ENCODE measurements around the gene TTYH2.
"Not testable (repeated sequence)": the region's sequence is repeated elsewhere in the genome, so short reads cannot be mapped to it uniquely, and the experiment has no call there.

TTYH2 gene

DNA sequence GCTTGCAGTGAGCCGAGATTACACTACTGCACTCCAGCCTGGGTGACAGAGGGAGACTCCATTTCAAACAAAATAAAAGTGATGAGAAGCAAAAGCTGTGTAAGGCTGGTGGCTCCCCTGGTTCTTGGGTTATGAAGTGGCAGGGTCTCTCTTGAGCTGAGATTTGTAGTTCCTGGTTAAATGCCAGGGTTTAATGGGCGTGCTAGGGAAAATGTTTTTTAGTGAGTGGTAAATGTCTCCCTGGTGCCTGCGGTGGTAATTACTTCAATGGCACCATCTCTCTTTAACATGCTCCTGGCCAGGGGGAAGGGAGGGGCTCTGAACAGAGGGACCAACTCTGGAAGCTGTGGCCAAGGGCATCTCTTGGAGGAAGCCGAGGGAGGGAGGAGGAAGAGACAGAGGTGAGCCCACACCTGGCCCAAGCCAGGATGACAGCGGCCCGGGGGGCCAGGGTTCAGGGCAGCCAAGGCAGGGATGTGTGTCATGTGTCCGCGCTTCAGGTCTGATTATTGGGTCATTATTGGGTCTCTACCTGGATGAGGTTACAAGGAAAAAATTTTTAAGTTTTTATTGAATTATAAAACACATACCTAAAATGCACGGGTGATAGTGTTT is 27.7 kb upstream of the TTYH2 start:
- no peaks in the 10 kb centered on the region for H3K36me3 Mint-ChIP-seq (ENCODE audit: low read depth)
- no peaks in the 10 kb centered on the region for H3K27me3 Mint-ChIP-seq (ENCODE audit: low read depth)
- no peaks in the 10 kb centered on the region for H3K4me1 Mint-ChIP-seq (ENCODE audit: low read depth)
- H3K9me3 Mint-ChIP-seq: no peaks in the 10 kb centered on the region
- no peak overlapping the region for H3K27ac Mint-ChIP-seq
- no peak overlapping the region for H3K4me3 Mint-ChIP-seq

DNA sequence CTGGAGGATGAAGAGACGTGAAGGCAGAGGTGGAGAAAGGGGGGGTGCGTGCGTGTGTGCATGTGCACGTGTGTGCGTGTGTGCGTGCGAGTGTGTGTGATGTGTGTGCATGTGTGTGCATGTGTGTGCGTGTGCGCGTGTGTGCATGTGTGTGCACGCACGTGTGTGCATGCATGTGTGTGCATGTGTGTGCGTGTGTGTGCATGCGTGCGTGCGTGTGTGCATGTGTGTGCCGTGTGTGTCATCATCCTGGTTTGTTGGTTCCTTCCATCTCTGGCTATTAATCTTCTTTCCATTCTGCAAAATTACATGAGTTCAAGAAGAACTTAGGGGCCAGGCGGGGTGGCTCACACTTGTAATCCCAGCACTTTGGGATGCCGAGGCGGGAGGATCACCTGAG is 26.9 kb upstream of the TTYH2 start:
- H3K9me3 Mint-ChIP-seq: no peaks in the 10 kb centered on the region
- no peaks in the 10 kb centered on the region for H3K4me1 Mint-ChIP-seq (ENCODE audit: low read depth)
- no peak overlapping the region for H3K27ac Mint-ChIP-seq
- H3K27me3 Mint-ChIP-seq (ENCODE audit: low read depth): no peaks in the 10 kb centered on the region
- no peaks in the 10 kb centered on the region for H3K36me3 Mint-ChIP-seq (ENCODE audit: low read depth)
- no peak overlapping the region for H3K4me3 Mint-ChIP-seq

DNA sequence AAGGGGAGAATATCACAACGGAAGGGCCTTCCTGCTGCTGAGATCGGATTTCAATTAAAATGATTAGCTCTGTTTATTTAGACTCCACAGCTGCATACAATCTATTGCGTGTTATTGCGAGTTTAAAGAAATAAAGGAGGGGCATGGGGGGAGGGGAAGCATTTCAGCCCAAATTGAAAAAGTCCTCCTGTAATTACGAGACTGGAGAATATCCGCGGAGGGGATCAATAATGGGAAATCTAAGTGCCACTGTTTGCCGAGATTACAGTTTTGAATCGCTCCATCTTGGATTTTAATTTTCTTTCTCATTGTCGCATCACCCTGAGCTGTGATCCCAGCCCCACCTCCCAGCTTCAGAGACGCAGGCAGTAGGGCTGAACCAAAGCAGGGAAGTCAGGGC is 25.6 kb upstream of the TTYH2 start:
- no peak overlapping the region for H3K4me3 Mint-ChIP-seq

DNA sequence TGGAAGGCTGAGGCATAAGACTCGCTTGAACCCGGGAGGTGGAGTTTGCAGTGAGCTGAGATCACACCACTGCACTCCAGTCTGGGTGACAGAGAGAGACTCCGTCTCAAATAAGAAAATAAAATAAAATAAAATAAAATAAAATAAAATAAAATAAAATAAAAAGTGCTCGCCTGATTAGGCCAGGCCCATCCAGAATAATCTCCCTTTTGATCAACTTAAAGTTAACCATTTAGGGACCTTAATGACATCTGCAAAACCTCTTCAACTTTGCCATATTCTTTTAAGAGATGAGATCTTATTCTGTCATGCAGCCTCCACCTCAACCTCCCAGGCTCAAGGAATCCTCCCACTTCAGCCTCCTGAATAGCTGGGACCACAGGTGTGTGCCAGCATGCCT is 24.7 kb upstream of the TTYH2 start:
- H3K9me3 Mint-ChIP-seq; H3K27me3 Mint-ChIP-seq (ENCODE audit: low read depth); H3K36me3 Mint-ChIP-seq (ENCODE audit: low read depth); H3K27ac Mint-ChIP-seq; H3K4me1 Mint-ChIP-seq (ENCODE audit: low read depth); H3K4me3 Mint-ChIP-seq: not testable (repeated sequence)

More for the DNA sequence above, 25.6 kb upstream of the TTYH2 start:
- no peaks in the 10 kb centered on the region for H3K9me3 Mint-ChIP-seq
- no peak overlapping the region for H3K27ac Mint-ChIP-seq
- no peaks in the 10 kb centered on the region for H3K4me1 Mint-ChIP-seq (ENCODE audit: low read depth)
- peaks cover under 1% of the 10 kb centered on the region for H3K27me3 Mint-ChIP-seq (ENCODE audit: low read depth)
- no peaks in the 10 kb centered on the region for H3K36me3 Mint-ChIP-seq (ENCODE audit: low read depth)

DNA sequence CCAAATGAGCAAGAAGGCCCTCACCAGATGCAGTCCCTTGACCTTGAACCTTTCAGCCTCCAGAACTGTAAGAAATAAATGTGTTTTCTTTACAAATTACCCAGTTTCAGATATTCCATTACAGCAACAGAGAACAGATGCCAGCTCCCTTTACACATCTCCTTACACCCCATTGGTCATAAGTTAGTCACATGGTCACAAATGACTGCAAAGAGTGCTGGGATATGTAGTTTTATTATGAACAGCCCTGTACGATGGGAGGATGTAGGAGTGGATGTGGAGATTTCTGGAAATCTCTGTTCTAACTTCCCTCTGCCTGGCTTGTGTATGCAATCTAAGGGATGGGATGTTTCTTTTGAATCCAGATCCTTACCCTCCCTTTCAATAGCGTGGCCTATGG is 23.2 kb upstream of the TTYH2 start:
- Mint-ChIP-seq H3K27ac (no peak overlapping the region), H3K27me3 (ENCODE audit: low read depth) (peaks cover 9% of the 10 kb centered on the region), H3K4me3 (no peak overlapping the region), H3K9me3 (no peaks in the 10 kb centered on the region), H3K36me3 (ENCODE audit: low read depth) (no peaks in the 10 kb centered on the region), H3K4me1 (ENCODE audit: low read depth) (peaks cover 3% of the 10 kb centered on the region)

DNA sequence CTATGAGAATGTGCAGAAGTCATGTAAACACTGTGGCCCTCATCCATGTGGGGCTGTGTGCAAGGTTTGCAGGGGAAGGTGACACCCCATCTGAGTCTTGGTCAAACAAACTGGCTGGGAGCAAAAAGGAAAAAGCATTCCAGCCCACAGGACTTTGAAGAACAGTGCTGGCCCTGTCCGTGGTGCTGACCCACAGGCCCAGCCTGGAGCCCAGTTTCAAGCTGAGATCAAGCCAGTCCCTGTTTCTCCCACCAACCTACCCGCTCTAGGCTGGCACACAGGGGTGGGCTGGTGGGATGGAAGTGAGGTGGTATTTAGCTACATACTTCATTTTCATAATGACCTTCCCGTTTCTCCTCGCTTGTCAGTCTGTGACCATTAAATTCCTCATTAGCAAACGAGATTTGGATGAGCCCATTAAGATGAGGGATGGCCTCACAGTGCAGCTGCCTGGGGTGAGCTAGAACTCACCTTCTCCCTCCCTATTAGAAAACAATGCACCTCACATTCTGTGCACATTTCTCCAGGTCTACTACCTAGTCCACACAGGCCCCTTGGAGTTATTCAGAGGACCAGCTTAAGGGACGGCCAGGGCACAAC is 22.5 kb upstream of the TTYH2 start:
- H3K36me3 Mint-ChIP-seq (ENCODE audit: low read depth): no peaks in the 10 kb centered on the region
- H3K9me3 Mint-ChIP-seq: no peaks in the 10 kb centered on the region
- H3K4me1 Mint-ChIP-seq (ENCODE audit: low read depth): peaks cover 3% of the 10 kb centered on the region
- peaks cover 9% of the 10 kb centered on the region for H3K27me3 Mint-ChIP-seq (ENCODE audit: low read depth)
- no peak overlapping the region for H3K27ac Mint-ChIP-seq
- no peak overlapping the region for H3K4me3 Mint-ChIP-seq

DNA sequence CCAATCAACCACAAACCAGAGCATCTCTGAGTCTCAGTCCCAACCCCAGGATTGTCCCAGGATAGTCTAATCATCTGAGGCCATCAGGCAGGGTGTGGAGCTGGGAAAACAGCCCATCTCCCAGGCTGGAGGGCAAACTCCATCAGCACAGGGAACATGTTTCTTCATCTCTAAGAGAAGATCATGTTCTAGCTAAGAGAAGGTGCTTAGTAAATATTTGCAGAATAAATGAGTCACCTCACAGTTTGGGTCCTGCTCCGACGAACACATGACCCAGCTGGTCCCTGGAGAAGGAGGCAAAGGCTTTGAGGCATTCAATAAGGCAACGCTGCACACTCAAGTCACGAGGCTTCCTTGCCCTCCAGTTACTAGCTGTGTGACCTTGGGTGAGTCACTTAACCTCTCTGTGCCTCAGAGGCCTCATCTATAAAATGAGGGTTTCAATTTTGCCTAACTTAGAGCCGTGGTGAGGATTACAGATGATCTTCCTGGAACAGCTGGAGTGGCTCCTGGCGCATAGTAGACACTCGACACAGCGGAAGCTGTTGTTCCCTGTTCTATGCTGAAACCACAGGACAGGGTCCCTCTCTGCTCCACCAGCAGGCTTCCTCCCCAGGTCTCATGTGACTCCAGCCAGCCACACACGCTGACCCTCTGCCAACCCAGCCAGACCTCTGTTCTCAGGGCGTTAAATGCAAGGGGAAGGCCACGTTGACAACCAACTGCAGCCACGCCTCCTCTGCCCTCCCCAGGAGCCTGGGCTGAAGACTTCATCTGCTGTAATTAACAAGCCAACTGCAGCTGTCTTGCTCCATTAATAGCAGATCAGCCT is 20.2 kb upstream of the TTYH2 start:
- peaks cover 12% of the 10 kb centered on the region for H3K27me3 Mint-ChIP-seq (ENCODE audit: low read depth)
- no peaks in the 10 kb centered on the region for H3K36me3 Mint-ChIP-seq (ENCODE audit: low read depth)
- H3K4me1 Mint-ChIP-seq (ENCODE audit: low read depth): peaks cover 3% of the 10 kb centered on the region
- H3K9me3 Mint-ChIP-seq: no peaks in the 10 kb centered on the region
- H3K4me3 Mint-ChIP-seq: no peak overlapping the region
- H3K27ac Mint-ChIP-seq: no peak overlapping the region

DNA sequence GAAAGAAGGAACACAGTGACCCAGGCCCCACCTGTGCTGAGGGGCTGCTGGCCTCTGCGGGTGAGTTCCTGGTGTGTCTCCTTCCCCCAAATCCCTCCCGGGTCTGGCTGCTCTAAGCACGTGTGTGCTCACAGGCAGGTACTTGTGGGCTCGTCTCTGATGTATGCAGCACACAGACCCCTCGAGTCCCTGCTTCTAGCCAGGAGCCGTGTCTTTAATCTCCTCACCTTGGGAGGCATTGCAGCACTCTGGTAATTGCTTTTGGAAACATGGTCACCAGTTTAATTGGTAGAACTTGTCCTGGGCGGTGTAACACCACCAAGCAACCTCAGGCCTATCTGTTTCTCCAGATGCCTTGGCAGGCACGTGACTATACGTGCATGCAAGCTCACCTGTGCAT is 18.7 kb upstream of the TTYH2 start:
- H3K27me3 Mint-ChIP-seq (ENCODE audit: low read depth): peaks cover 23% of the 10 kb centered on the region
- H3K4me3 Mint-ChIP-seq: no peak overlapping the region
- H3K9me3 Mint-ChIP-seq: no peaks in the 10 kb centered on the region

DNA sequence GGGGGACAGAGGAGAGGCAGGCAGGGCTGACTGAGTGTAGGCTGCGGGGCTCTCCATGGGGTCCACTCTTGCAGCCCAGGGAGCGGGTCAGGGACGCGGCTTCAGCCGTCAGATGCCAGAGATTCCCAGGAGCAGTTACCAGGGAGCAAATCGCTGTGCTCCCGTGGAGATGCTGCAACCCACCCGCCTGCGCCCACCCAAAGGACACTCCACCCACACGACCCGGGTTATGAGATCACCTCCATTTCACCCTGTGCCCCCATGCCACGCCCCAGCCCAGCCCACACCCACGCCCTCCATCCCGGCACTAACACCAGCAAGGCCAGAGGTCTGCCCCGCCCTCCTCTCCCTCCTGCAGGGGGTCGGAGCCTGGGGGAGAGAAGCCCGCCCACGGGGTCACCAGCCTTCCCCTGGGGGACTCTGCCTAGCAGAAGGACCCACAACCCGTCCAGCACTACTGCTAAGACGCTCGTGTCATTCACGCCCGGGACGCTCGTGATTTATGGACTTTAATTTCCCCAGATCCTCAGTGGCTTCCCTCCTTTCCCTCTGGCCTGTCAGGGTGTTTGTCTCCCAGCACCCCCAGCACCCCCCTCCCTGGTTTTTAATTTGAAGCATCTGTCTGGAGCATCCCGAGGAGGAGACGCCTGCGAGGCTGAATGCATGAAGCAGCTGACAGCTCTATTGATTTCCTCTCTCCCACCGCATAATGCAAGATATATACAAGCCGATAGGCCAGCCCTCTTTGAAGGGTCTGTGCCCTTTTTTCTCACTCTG is 16.6 kb upstream of the TTYH2 start:
- no peaks in the 10 kb centered on the region for H3K9me3 Mint-ChIP-seq
- H3K36me3 Mint-ChIP-seq (ENCODE audit: low read depth): no peaks in the 10 kb centered on the region
- H3K27me3 Mint-ChIP-seq (ENCODE audit: low read depth): peaks cover 29% of the 10 kb centered on the region
- H3K27ac Mint-ChIP-seq: no peak overlapping the region
- H3K4me3 Mint-ChIP-seq: no peak overlapping the region
- H3K4me1 Mint-ChIP-seq (ENCODE audit: low read depth): peaks cover 7% of the 10 kb centered on the region

More for the DNA sequence above, 18.7 kb upstream of the TTYH2 start:
- Mint-ChIP-seq H3K36me3 (ENCODE audit: low read depth) (no peaks in the 10 kb centered on the region), H3K27ac (no peak overlapping the region), H3K4me1 (ENCODE audit: low read depth) (peaks cover 6% of the 10 kb centered on the region)

DNA sequence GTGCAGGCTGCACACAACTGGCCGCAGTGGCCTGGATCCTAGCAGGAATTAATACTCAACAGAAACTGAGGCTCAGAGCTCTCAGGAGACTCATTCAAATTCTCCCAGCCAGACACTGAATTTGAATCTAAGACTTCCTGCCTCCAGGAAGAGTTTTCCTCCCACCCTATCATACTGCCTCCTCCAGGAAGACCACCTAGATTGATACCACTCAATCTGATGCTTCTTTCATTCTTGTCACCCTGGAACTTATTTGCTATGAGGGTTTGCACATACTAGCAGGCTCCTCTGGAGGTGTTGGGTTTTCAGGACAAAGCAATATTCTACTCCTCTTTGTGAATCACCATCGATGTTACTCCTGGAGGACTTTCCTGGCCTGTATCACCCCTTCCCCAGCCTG is 15.6 kb upstream of the TTYH2 start:
- no peaks in the 10 kb centered on the region for H3K9me3 Mint-ChIP-seq

DNA sequence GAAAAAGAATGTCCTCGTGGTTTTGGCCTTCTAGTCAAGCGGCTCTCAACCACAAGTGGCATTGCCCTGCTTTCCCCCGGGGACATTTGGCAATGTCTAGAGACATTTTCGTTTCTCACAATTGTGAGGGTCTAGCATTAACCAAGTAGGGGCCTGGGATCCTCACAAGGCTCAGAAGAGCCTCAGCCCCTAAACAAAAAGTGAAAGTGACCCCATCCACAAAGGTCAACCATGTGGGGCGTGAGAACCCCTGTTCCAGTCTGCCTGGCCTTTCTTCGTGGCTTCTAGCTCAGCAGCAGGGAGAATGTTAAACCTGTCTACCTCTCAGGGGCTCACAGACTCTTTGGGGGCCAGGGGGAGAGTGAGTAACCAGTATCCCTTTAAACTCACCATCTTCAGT is 14.7 kb upstream of the TTYH2 start:
- Mint-ChIP-seq H3K4me1 (ENCODE audit: low read depth) (peaks cover 17% of the 10 kb centered on the region), H3K9me3 (no peaks in the 10 kb centered on the region), H3K27ac (no peak overlapping the region), H3K4me3 (no peak overlapping the region), H3K36me3 (ENCODE audit: low read depth) (peaks cover 3% of the 10 kb centered on the region), H3K27me3 (ENCODE audit: low read depth) (peaks cover 30% of the 10 kb centered on the region)

More for the DNA sequence above, 15.6 kb upstream of the TTYH2 start:
- Mint-ChIP-seq H3K4me1 (ENCODE audit: low read depth) (peaks cover 10% of the 10 kb centered on the region), H3K27ac (no peak overlapping the region), H3K4me3 (no peak overlapping the region), H3K27me3 (ENCODE audit: low read depth) (peaks cover 33% of the 10 kb centered on the region), H3K36me3 (ENCODE audit: low read depth) (no peaks in the 10 kb centered on the region)

DNA sequence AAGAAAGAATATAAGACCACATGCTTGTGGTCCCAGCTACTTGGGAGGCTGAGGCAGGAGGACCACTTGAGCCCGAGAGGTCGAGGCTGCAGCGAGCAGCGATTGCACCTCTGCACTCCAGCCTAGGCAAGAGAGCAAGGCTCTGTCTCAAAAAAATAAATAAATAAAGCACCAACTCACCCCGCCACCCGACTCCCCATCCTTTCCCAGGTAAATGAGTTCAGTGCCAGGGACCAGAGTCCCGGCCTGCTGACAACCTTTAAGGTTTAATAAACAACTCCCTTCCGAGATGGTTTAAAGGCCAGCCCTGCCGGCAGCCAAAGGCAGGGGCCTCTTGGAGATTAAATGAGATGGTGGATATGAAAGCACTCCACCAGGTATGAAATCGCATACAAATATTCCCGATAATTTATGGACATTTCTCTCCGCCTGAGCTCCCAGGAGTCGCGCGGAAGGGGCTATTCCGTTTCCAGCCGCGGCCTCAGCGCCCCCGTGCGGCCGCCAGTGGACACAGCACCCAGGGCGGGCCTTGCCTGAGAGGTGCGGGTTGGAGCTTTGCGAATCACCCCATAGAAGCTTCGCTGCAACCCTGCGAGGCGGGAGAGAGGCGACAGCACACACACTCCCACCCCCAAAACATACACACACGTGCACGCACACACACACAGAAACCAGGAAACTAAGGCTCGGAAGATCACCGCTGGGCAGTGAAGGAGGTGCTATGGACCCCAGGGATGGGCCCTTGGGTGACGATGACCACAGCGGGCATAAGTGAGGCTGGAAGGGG is 13.9 kb upstream of the TTYH2 start:
- Mint-ChIP-seq H3K9me3 (no peaks in the 10 kb centered on the region), H3K27me3 (ENCODE audit: low read depth) (peaks cover 27% of the 10 kb centered on the region), H3K4me1 (ENCODE audit: low read depth) (peaks cover 15% of the 10 kb centered on the region), H3K36me3 (ENCODE audit: low read depth) (peaks cover 3% of the 10 kb centered on the region), H3K27ac (no peak overlapping the region), H3K4me3 (no peak overlapping the region)

DNA sequence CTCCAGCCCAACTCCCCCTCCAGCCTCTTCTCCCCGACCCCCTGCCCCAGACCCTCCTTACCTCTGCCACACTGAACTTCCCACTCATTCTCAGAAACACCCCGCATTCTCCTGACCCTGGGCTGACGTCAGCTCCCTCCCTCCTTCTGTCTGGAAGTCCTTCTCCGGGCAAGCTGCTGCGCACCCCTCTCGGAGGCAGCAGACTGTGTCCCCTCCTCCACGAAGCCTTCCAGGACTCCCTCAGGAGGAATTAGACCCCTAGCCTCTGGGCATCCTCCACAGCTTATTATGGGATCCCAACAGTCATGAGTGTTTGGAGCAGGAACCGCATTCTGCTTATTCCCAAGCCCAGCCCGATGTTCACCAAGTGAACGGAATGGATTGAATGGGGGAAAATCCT is 13.3 kb upstream of the TTYH2 start:
- Mint-ChIP-seq H3K27ac (no peak overlapping the region), H3K36me3 (ENCODE audit: low read depth) (peaks cover 7% of the 10 kb centered on the region), H3K27me3 (ENCODE audit: low read depth) (peaks cover 25% of the 10 kb centered on the region), H3K9me3 (no peaks in the 10 kb centered on the region), H3K4me3 (no peak overlapping the region), H3K4me1 (ENCODE audit: low read depth) (peaks cover 18% of the 10 kb centered on the region)

DNA sequence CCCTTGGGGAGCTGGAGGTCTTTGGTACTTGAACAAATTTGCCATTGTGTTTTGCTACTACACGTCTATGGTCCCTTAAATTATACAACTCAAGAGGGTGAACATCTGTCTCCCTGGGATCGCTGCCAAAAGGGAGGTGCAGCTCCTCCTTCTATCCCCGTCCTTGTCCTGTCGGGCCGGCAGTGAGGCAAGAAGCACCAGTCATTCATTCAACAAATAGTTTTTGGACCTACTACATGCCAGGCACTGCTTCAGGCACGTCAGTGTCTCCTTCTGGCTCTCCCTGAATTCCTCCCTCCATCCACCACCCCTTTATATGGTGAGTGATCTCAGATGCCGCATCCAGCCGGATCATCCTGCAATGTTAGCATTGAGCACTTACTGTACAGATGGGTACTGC is 12.1 kb upstream of the TTYH2 start:
- H3K9me3 Mint-ChIP-seq: no peaks in the 10 kb centered on the region
- H3K4me1 Mint-ChIP-seq (ENCODE audit: low read depth): peaks cover 23% of the 10 kb centered on the region
- no peak overlapping the region for H3K27ac Mint-ChIP-seq
- peaks cover 25% of the 10 kb centered on the region for H3K27me3 Mint-ChIP-seq (ENCODE audit: low read depth)
- no peak overlapping the region for H3K4me3 Mint-ChIP-seq
- H3K36me3 Mint-ChIP-seq (ENCODE audit: low read depth): peaks cover 13% of the 10 kb centered on the region

Data from T-helper 1 cell treated with Interleukin-12 subunit alpha and Interleukin-12 subunit beta and Interleukin-4 antibody, amounts not matched to agents 30 μg/mL and 1 μg/mL, for 36 hours (primary cell).